Effector memory CD4-positive, alpha-beta T cell (primary cell): ENCODE measurements around the gene MED31.

Experiments
- DNase-seq, 3 donors: peaks; one replicate each; pipeline ENCODE4 v3.0.0-alpha.2; 2020
- H3K27ac ChIP-seq: 2 replicates; pipeline ENCODE4 v1.7.0; 2013; ENCODE audit warnings: mild to moderate bottlenecking, low read length, moderate library complexity; ENCODE audit not compliant: insufficient read depth, poor library complexity, severe bottlenecking
- H3K27me3 ChIP-seq: replicated peaks from 2 replicates; pipeline ENCODE4 v1.7.0; 2013; ENCODE audit warnings: mild to moderate bottlenecking, low read length; ENCODE audit not compliant: insufficient read depth, control insufficient read depth, poor library complexity, severe bottlenecking
- H3K36me3 ChIP-seq: 2 replicates; pipeline ENCODE4 v1.7.0; 2013; ENCODE audit warnings: mild to moderate bottlenecking, low read length, moderate library complexity; ENCODE audit not compliant: control insufficient read depth, insufficient read depth
- H3K4me1 ChIP-seq: 2 replicates; pipeline ENCODE4 v1.7.0; 2013; ENCODE audit warnings: low read length, mild to moderate bottlenecking; ENCODE audit not compliant: control insufficient read depth, insufficient read depth, poor library complexity, severe bottlenecking
- H3K4me3 ChIP-seq: 2 replicates; pipeline ENCODE4 v1.7.0; 2013; ENCODE audit warnings: low read length, low read depth, mild to moderate bottlenecking; ENCODE audit not compliant: insufficient read depth, poor library complexity, severe bottlenecking
- H3K9me3 ChIP-seq: 2 replicates; pipeline ENCODE4 v1.7.0; 2013; ENCODE audit warnings: mild to moderate bottlenecking, low read length, moderate library complexity; ENCODE audit not compliant: control insufficient read depth

The MED31 gene

GRCh38 chr17:6688944-6689343, 37.5 kb upstream of the MED31 start:
- no peaks in the 10 kb centered on the region for H3K27me3 ChIP-seq

GRCh38 chr17:6686026-6686425, 34.6 kb upstream of the MED31 start:
- no peak for DNase-seq

More at GRCh38 chr17:6688944-6689343, 37.5 kb upstream of the MED31 start:
- H3K9me3 ChIP-seq: no peaks in the 10 kb centered on the region
- no peaks in the 10 kb centered on the region for H3K4me1 ChIP-seq
- DNase-seq: no peak
- no peaks in the 10 kb centered on the region for H3K36me3 ChIP-seq
- no peak overlapping the region for H3K27ac ChIP-seq
- H3K4me3 ChIP-seq: no peak overlapping the region

GRCh38 chr17:6684881-6685767, 33.7 kb upstream of the MED31 start:
- H3K36me3 ChIP-seq: no peaks in the 10 kb centered on the region
- H3K27me3 ChIP-seq: peaks cover 5% of the 10 kb centered on the region
- no peak overlapping the region for H3K27ac ChIP-seq
- no peaks in the 10 kb centered on the region for H3K4me1 ChIP-seq
- H3K4me3 ChIP-seq: no peak overlapping the region
- no peaks in the 10 kb centered on the region for H3K9me3 ChIP-seq
- DNase-seq: no peak

More at GRCh38 chr17:6686026-6686425, 34.6 kb upstream of the MED31 start:
- Histone ChIP-seq H3K36me3 (no peaks in the 10 kb centered on the region), H3K27ac (no peak overlapping the region), H3K9me3 (no peaks in the 10 kb centered on the region), H3K27me3 (no peaks in the 10 kb centered on the region), H3K4me3 (no peak overlapping the region), H3K4me1 (no peaks in the 10 kb centered on the region)

- Histone ChIP-seq H3K4me1 (no peaks in the 10 kb centered on the region), H3K27ac (no peak overlapping the region), H3K9me3 (no peaks in the 10 kb centered on the region), H3K27me3 (peaks cover 5% of the 10 kb centered on the region), H3K36me3 (no peaks in the 10 kb centered on the region), H3K4me3 (no peak overlapping the region)
- DNase-seq: no peak
Observed at GRCh38 chr17:6684460-6684783, 33.0 kb upstream of the MED31 start.

GRCh38 chr17:6683730-6684459, 32.5 kb upstream of the MED31 start:
- H3K4me1 ChIP-seq: no peaks in the 10 kb centered on the region
- no peak overlapping the region for H3K4me3 ChIP-seq
- H3K27ac ChIP-seq: no peak overlapping the region
- H3K36me3 ChIP-seq: no peaks in the 10 kb centered on the region
- peaks cover 5% of the 10 kb centered on the region for H3K27me3 ChIP-seq
- no peak for DNase-seq
- no peaks in the 10 kb centered on the region for H3K9me3 ChIP-seq

- no peaks in the 10 kb centered on the region for H3K4me1 ChIP-seq
- no peak overlapping the region for H3K4me3 ChIP-seq
- peaks cover 5% of the 10 kb centered on the region for H3K27me3 ChIP-seq
- DNase-seq: no peak
- H3K36me3 ChIP-seq: no peaks in the 10 kb centered on the region
- no peaks in the 10 kb centered on the region for H3K9me3 ChIP-seq
- H3K27ac ChIP-seq: no peak overlapping the region
Observed at GRCh38 chr17:6683081-6683684, 31.8 kb upstream of the MED31 start.

- DNase-seq: no peak
- Histone ChIP-seq H3K9me3 (no peaks in the 10 kb centered on the region), H3K27ac (no peak overlapping the region), H3K27me3 (peaks cover 5% of the 10 kb centered on the region), H3K4me1 (peaks cover 4% of the 10 kb centered on the region), H3K4me3 (no peak overlapping the region), H3K36me3 (no peaks in the 10 kb centered on the region)
Observed at GRCh38 chr17:6682339-6682738, 30.9 kb upstream of the MED31 start.

- Histone ChIP-seq H3K4me1 (peaks cover 5% of the 10 kb centered on the region), H3K4me3 (no peak overlapping the region), H3K9me3 (no peaks in the 10 kb centered on the region), H3K27ac (no peak overlapping the region), H3K27me3 (peaks cover 5% of the 10 kb centered on the region), H3K36me3 (no peaks in the 10 kb centered on the region)
- no peak for DNase-seq
Observed at GRCh38 chr17:6681671-6682070, 30.3 kb upstream of the MED31 start.

- no peak overlapping the region for H3K27ac ChIP-seq
- H3K36me3 ChIP-seq: no peaks in the 10 kb centered on the region
- no peak for DNase-seq
- H3K4me3 ChIP-seq: no peak overlapping the region
- no peaks in the 10 kb centered on the region for H3K9me3 ChIP-seq
- H3K27me3 ChIP-seq: peaks cover 5% of the 10 kb centered on the region
- peaks cover 5% of the 10 kb centered on the region for H3K4me1 ChIP-seq
Observed at GRCh38 chr17:6681176-6681575, 29.8 kb upstream of the MED31 start.

GRCh38 chr17:6679241-6679640, 27.8 kb upstream of the MED31 start:
- no peaks in the 10 kb centered on the region for H3K36me3 ChIP-seq
- peaks cover 5% of the 10 kb centered on the region for H3K27me3 ChIP-seq
- H3K27ac ChIP-seq: no peak overlapping the region
- peaks cover 5% of the 10 kb centered on the region for H3K4me1 ChIP-seq
- DNase-seq: no peak
- H3K9me3 ChIP-seq: no peaks in the 10 kb centered on the region
- no peak overlapping the region for H3K4me3 ChIP-seq
